GM12873 (cell line): Measurements from ENCODE around the gene LAMB3.

Experiments
- CTCF ChIP-seq: IDR thresholded peaks from 2 replicates; pipeline ENCODE4 v1.5.1; 2012; ENCODE audit warnings: low read depth, mild to moderate bottlenecking, moderate library complexity, low read length, control low read depth; ENCODE audit not compliant: insufficient read depth; ENCODE audit errors: missing control alignments

Gene LAMB3

DNA sequence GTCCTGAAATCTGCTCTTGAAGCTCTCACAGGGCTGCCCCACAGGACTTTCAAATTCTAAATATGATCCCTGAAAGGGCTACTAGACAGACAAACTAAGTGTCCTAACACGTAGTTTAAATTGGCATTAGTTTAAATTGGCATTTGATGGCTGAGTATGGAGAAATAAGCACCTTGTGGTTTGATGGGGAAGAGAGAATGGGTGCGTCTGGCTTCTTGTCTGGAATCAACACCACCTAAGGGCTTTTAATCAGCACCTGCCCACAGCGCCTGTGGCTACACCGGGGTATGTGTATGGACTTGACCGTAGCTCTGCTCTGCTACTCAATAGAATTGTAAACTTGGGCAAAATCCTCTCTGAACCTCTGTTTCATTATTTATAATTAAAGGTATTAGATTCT, 5.7 kb upstream of the LAMB3 start:
- TF ChIP-seq CTCF: no peak

- TF ChIP-seq CTCF: no peak
Measured at GRCh38 chr1:209657140-209657879, 5.1 kb upstream of the LAMB3 start.

DNA sequence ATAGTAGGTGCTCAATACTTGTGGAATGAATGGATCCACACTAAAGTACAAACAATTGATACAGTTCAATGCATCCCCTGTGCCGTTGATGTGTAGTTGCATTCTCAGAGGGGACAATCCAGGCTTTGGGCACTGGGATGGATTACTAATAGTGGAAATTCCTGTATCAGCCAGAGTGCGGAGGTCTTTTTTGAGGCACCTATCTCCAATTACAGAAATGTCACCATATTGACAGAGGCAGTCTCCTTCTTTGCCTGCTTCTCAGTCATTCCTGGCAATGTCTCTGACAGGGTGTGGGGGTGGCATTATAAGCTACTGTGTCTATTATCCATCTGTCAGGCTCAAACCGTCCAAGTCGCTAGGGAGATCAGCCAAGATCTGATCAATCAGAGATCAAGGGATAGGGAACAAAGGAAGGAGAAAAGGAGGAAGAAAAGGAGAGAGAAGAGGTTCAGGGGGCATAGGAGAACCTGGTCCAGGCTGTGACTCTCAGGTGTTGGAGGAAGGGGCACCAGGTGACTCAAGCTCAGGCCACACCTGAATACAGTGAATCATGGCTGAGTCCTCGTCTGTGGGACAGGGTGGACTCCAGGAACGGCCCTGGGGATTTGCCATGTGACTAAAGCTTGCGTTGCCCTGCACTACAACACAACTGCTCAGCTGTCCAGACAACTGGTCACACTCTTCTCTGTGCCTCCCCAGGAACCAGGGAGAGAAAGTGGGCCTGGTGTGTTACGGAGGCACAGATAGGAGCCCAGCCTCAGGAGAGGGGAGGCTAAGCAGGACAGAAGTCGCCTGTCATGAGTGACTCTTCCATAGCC, 3.4 kb upstream of the LAMB3 start:
- TF ChIP-seq CTCF: no peak

GRCh38 chr1:209653915-209654351, 1.7 kb upstream of the LAMB3 start:
- TF ChIP-seq CTCF: no peak

DNA sequence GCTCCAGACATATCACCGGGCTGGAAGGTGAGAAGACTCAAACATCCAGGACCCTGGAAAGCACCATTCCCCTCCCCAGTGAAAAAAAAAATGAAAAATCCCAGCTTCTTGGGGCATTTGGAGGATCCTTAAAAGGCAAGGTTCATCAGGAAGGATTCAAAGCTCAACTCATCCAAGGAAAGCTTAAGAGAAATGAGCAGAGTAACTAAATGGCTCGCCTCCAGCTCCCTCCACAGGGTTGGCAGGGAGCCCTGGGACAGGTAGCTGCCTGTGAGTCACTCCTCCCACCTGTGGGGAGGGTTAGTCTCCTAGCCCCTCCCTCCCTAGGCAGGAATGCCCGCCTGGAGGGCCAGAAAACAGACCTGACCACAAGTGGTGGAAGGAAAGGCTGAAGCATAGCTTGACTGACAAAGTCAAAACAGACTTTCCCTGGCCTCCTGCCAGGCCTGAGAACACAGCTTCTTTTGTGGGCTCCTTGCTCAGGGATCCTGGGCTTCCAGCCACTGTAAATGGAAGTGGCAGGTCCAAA, 712 bp upstream of the LAMB3 start:
- no peak for TF ChIP-seq CTCF

DNA sequence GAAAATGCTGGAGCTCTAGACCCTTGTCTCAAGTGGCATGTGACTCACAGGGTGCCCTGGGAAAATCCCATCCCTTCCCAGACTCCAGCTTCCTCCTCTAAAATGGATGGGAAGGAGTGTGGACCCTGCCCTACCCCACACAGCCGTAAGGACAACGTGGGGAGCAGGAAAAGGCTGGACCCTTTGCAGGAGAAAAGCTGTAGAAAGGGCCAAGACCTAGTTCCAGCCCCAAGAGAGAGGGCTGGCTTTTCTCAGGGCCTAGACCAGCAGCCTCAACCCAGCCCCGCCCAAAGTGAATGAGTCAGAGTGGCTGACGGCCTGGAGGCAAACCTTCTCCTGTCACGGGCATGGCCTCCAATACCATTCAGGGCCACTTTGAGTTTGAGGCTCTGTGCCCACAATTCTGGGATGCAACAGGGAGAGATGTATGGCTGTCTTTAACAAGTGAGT, 1.1 kb downstream of the LAMB3 start:
- TF ChIP-seq CTCF: no peak

- TF ChIP-seq CTCF: no peak
Measured at GRCh38 chr1:209650454-209650853, 1.8 kb downstream of the LAMB3 start.
